Stimulated activated CD8-positive, alpha-beta memory T cell treated with anti-CD3 and anti-CD28 coated beads, Interleukin-12 subunit alpha, Interleukin-12 subunit beta, amount 100 ng/mL, for 24 hours (primary cell): Measurements from ENCODE around the gene CYRIA.

ENCODE experiments used
- DNase-seq: peaks from one replicate; pipeline ENCODE4 v3.0.0-alpha.2; 2020; ENCODE audit errors: extremely low read depth

Gene CYRIA

DNA sequence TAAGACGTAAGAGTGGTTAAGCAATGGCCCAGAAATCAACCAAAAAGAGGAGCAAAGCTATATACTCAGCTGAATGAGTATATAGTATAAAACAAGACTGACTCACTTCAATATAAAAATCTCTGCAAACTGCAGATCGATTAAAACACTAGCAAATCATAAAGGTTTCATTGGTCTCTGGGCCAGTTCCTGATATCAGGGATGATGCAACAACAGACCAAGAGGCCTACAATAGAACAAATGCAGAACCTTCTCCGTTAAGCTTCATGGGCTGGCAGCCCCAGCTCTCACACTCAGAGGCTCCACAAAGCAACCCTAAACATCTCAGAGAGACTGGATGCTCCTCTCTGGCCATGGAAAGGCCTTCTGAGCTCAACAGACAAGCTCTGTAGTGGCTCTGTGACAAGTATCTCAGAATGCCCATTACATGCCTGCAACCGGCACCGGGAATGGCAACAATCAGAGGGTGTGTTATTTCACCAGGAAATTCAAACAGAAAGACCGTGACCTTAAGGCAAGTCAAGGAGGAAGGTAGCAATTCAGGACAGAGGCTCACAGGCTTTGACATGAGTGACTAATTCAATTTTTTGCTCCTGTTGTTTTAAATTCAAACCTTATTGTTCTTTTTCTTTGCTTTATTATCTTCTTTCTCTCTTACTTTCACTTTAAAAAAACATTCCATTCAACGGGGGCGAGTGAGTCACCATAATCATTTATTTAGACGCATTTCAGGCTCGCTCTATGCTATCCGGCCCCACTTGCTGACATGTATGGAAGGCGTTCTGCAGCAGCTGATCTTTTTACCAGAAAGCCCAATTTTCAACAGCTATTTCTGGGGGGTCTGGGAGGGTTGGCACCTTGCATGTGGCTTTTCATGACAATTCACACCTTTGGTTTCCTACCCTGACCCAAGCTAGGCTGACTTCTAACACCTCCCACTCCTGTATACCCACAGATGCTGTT, 15.1 kb downstream of the CYRIA start:
- no peak for DNase-seq

GRCh38 chr2:16649353-16650286, 16.0 kb downstream of the CYRIA start:
- DNase-seq = no peak

- no peak for DNase-seq
These were observed 17.5 kb downstream of the CYRIA start for GRCh38 chr2:16647992-16648617.

GRCh38 chr2:16645775-16646559, 19.7 kb downstream of the CYRIA start:
- no peak for DNase-seq

DNA sequence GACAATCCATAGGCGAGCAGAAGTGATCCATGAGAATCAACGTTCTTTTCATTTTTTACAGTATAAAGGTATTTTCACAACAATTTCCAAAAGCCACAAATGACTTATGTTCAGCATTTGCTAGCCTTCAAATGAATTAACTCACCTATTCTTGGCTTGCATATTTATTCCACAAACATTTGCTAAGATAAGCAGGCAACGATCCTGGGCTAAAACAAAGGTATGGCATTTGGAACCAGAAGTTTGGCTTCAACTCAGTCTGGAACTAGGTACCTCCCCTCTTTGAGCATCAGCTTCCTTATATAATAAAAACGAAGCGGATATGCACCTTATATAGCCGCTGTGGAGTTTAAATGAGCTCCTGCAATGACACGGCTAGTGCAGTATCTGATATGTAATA, 20.5 kb downstream of the CYRIA start:
- DNase-seq = no peak

DNA sequence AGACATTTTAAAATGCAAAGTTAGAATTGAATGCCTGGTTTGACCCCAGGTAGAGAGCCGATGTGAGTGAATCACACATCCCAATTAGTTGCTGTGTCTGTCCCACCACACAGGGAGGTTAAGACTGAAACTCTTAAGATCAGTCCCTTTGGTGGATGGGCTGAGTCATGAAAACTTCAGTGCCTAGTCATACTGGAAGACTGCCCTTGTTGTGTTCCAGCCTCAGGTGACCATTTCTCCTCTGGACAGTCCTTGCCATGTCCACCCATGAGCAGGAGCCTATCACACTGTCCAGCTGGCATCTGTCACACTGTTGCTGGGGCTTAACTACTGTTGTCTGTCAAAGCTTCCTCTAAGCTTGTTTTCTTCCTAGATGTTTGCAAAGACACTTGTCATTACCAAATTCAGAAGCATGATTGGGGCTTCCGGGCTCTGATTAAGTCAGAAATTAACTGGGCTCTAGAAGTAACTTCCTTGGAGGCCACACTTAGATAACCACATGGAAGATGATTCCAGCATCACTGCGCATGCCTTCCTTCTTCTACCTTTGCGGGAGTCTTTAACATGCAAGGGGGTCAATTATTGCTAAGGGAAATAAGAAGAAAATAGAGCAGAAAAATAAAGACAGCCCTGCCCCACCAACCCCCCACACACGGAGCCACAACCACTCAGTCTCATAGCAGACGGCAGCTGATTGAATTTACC, 21.3 kb downstream of the CYRIA start:
- no peak for DNase-seq

DNA sequence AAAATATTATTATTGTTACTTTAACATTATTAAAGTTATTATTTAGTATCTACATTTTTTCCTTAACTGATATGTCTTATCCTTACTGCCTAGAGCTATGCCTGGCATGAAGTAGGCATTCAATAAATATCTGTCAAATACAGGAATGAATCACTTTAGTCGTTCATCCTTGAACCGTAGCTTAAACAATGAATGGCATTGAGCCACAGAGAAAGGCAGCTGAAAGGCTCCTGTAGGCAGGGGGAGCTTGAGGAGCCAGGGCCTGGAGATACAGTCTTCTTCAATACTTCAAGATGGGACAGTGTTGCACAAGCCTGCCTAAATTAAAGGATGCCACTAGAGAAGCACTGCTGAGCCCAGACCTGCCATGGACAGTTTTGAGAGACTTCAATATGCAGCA, 22.5 kb downstream of the CYRIA start:
- DNase-seq = no peak

GRCh38 chr2:16642088-16642487, 23.5 kb downstream of the CYRIA start:
- DNase-seq = no peak

DNA sequence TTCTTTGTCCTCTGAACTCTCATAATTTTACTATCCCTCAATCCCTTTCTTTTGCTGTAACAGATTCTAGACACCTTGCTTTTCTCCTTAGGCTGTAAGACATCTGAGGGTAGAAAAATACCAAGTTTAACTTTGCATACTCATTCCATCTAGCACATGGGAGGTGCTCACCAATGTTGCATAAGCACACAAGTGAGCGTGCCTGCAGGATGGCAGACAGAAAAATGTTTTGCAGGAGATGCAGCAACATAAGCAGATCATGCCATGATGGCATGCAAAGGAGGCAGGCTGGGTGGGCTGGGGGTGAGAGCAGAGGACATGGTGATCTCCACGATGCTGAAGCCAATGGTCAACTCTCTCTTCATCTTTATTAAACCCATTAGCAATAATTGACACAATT, 24.1 kb downstream of the CYRIA start:
- no peak for DNase-seq

- DNase-seq = no peak
These were observed 24.8 kb downstream of the CYRIA start for GRCh38 chr2:16640867-16641266.

DNA sequence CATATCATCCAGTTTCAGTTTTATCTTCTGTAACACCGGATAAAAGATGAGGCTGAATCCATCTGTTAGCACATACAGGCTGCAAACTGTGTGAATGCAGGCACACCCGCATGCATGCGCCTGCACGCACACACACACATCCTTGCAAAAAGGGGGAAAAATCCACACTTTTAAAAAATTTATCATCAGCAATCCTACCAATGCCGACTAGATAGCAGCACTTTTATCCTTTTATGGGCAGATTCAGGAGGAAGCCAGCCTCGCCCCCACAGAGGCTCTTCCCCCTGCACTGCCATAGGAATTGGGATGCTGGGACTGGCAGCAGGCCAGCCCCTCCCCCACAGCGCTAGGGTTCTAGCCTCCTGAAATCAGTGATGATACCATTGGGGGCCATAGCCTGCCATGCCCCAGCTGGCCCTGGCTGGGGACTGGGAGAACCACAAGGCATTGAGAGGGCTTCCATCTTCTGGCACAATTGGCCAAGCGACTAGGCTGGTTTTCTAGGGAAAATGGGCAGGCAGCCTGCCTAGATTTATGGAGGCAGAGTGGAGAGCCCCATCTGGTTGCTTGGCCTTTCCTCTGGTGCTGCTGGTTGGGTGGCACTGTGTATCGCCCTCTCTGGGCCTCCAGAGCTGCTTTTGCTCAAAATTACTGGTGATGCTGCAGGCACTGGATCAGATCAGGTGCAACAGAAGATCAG, 25.5 kb downstream of the CYRIA start:
- DNase-seq = no peak

- no peak for DNase-seq
These were observed 26.2 kb downstream of the CYRIA start for GRCh38 chr2:16639431-16639830.

DNA sequence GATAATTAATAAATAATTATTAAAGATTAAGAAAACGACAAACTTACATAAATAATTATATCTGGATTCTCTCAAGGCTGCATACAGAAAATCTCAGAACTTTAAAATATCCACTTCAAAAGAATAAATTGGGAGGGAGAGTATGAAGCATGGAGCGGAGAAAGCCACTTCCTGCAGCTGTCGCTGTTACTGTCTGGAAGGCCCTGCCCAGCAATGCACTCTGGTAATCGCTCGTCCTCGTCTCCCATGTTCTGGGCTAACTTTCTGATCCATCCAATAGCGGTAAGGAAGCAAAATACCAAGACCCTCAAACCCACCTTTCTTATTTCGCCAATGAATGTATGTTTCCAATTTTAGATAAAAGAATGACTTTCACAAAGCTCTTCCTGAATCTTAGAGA, 26.7 kb downstream of the CYRIA start:
- no peak for DNase-seq

DNA sequence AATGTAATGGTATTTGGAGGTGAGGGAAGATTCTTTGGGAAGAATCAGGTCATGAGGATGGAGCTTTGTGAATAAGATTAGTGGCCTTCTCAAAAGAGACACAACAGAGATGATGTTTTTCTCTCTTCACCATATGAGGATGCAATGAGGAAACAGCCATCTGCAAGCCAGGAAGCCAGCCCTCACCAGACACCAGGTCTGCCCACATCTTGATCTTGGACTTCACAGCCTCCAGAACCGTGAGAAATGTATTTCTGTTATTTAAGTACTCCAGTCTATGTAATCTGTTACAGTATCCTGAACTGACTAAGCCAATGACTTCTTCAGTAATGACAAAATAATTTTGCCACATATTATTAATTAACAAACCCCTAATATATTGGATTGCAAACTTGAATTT, 28.3 kb downstream of the CYRIA start:
- no peak for DNase-seq

GRCh38 chr2:16635791-16636699, 29.6 kb downstream of the CYRIA start:
- DNase-seq = no peak

GRCh38 chr2:16633621-16634430, 31.8 kb downstream of the CYRIA start:
- DNase-seq = no peak

GRCh38 chr2:16632598-16632997, 33.0 kb downstream of the CYRIA start:
- no peak for DNase-seq

DNA sequence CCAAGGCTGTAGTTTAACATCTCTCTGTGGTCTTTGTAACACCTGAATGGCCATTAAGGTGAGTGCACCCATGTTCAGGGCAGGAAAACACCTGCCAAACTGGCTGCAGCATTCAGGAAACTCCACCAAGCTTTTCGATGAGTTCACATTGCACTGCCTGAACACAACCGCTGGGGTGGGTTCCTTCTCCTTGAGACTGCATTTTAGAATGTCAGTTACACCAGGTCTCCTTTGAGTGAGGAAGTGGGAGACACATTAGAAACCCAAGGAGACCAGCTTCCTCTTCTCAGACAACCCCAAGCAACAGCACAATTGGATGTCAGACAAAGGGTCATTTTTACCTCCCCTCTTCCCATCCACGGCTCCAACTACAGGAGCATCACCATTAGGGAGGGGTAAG, 35.2 kb downstream of the CYRIA start:
- no peak for DNase-seq
